ENCODE results near the gene FOXP1.

Gene FOXP1

DNA sequence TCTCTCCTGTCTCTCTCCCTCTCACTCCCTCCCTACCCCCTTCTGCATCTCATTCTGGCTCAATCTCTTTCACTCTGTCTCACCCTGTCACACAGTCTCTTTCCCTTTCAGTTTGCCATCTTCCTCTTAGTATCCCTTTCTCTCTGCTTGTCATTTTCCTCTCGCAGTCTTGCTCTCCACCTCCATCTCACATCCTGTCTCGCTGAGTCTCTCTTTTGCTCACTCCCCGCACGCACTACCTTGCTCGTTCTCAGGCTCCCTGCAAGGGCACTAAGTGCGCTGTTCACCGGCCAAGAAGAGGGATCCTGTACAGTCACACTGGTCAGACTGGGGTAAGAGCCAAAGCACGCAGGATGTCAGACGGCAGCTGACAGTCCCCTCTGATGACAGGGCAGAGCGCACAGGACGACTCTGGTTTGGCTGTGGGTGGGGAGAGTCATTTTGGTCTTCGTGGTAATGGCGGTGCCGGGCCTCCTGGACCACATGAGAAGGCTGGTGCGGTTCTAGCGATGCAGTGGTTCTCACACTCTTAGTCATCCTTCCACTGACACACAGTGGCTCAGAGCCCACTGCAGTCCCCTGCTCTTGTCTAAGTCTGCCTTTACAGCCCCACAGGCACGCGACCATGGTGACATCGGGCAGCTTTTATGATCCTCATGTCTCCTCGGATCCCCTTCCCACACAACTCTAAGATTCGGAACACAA, 356.8 kb downstream of the FOXP1 start:
- no peak for DNase-seq

GRCh38 chr3:71225951-71226564, 357.5 kb downstream of the FOXP1 start:
- no peak for DNase-seq

DNA sequence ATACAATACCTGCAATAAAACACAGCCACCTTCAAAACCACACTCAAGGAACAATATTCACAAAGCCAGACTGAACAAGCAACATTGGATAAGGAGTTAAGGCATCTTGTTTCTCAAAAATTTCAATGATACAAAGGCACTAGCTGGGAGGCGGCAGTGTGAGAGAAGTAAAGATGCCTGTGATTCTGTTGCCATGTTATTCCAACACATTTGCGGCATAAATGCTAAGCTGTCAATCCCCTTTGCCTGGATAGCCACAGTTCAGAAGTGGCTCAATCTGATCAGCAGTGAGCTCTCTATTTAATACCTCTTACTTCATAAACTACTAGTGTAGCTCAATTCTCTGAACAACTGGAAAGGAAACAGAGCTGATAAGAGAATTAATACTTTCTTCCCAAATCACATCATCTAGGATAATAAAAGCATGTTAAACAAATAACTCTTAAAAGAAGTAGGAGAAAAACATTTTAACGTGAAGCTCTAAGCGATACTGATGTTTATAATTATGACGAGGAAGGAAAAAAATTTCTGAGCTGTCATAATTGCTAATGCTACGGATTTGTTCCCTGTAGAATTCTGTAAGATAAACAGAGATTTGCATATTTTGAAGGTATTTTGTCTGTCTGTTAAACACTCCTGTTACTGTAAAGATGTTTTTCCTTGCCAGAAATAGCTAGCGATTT, 358.4 kb downstream of the FOXP1 start:
- DNase-seq = no peak

DNA sequence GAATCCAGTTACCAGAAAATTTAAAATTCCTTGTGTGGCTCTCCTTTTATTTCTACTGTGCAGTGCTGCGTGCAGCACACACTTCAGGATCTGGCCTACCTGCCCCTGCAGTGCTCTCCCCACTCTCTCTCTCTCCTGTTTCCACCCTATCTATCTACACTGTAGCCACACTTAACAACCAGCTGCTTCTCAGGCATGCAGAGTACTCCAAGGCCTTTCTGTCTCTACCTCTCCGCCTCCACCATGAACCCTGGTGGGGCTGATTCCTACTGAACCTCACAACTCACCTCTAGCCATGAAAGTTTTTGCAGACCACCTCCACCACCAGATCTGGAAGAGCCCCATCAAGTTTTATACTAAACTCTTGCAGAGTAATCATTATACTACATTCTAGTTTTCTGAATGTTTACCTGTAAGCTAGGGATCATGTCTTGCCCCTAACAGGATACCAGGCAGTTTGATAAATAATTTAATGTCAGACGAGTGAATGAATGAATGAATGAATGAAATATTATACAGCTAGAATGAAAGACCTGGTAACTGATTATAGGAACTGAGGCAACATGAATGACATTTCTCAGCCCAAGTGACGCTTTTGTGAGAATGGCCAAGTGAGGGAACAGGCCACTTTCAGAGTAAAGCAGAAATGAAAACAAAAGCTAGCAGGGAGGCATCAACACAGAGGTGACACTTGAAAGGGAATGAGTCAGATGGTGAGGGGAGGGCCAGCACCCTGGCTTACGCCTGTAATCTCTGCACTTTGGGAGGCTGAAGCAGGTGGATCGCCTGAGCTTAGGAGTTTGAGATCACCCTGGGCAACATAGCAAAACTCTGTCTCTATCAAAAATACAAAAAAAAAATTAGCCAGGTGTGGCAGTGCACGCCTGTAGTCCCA, 363.5 kb downstream of the FOXP1 start:
- DNase-seq = no peak

DNA sequence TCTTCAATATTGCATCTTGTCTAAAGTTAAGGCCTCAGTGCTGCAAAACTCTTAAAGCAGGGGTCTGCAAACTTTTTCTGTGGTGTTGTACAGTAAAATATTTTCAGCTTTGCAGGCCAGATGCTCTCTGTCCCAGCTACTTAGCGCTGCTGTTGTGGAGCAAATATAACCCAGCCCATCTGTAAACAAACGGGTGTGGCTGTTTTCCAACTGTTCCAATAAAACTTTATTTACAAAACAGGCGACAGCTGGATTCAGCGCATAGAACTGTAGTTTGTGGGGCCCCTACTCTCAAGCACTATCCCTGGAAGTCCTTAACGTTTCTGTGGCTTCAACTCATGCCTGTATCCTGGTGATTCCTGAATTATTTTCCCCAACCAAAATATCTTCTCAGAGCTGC, 365.0 kb downstream of the FOXP1 start:
- no peak for DNase-seq

DNA sequence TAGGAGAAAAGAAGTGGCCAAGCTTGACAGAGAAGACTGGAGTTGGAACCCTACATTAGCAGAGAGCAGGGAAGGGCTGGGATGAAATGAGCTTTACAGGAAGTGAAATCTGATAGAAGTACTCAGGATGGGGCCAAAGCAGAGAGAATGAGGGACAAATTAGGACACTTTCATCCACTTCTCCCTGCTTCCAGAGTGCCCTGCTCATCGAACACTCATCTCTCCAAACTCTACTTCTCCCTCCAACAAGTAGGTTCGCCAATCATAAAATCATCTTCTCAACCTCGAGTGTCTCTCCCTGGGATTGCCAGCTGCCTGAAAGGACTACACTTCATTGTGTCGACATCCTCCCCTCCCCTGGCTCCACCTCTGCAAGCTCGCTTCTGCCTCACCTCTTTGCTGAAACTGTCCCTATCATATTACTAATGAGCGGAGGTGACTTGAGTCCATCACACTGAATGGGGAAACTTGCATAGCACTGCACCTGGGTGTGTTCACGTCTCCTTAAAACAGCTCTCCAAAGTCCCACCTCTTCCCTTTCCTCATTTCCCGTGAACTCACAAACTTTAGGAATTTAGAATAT, 365.8 kb downstream of the FOXP1 start:
- no peak for DNase-seq

- no peak for DNase-seq
Measured at GRCh38 chr3:71215351-71215750, 368.2 kb downstream of the FOXP1 start.

GRCh38 chr3:71214797-71215196, 368.7 kb downstream of the FOXP1 start:
- DNase-seq = no peak

GRCh38 chr3:71214016-71214415, 369.5 kb downstream of the FOXP1 start:
- DNase-seq = no peak

- DNase-seq = no peak
Measured at GRCh38 chr3:71211083-71211482, 372.4 kb downstream of the FOXP1 start.

DNA sequence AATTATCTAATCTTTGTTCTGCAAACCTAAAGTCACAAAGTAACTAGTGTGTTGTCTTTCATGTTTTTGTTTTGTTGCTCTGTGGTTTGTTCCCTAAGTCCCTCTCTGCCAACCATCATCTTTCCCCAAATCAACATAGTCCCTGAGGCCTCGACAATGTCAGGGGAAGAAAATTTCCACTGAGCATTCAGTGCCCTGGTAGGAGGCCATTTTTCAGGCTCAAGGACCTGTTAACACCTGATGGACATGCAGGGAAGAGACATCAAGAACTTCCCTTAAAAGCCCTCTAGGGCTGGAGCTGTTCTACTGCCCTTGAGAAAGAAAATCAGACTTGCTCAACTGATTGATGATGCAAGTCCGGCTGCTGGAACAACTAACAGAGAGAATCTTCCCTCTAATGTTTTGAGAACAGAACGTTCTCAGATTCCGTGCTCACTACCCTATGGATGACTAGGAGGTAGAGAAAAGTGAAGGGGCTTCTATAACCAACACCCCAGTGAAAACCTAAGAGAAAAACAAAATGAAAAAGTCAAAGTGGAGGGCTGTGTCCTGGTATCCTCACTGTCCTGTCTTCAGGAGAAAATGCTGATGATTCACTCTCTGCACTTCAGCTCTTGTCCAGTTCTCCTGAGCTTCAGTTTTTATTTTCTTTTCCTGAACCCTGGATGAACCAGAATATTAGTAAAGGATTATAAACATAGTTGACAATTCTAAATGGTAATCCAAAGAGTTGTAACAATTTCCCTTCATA, 373.1 kb downstream of the FOXP1 start:
- DNase-seq = no peak

DNA sequence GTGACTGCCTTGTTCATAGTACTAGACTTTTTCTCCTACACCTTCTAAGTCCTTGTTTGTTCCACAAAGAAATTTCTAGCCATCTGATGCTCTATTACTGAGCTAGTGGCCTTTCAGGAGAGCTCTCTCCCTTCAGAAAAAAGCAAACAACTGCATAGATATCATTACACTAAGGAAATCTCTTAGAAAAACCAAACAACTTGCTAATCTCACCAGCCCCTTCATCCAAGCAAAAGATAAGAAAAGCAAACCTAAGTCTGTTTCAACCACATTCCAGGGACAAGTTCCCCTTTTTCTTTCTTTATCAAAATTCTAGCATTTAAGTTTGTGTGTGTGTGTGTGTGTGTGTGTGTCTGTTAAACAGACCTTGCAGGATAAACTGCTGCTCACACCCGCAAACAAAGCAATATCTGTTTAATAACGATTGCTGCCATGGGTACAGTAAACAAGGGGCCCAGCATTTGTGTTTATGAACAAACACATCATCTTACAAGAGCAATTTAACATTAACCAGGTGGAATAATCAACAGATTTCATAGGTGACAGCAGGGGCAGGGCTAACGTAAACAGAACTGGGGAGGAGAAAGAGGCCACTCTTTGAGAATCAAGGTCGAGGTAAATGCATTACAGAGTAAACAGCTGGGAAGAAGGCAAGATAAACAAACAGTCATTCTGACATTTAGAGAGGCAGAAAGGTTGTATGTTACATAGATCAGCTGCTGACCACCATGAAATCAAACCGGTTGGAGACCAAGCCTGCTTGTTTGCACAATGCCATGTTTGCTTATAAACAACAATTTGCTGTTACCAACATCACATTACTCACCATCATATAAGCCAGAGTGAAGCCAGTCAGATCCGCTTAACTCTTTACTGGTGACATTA, 375.1 kb downstream of the FOXP1 start:
- no peak for DNase-seq

DNA sequence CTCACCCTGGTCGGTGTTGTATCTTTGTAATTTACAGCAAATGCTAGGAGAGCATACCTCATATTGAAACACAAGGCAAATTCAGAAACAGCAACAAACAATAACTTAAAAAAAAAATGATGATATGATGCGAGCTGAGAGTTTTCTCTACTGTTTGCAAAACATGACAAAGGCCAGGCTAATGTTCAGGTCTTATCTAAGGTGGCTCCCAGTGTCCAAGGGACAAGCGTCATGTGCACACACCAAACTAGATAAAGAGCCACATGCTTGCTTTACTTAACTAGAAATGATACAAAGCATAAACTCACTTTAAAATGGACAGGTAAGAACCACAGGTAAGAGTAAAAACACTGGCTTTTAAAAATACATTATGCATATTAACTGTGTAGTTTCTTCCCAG, 375.9 kb downstream of the FOXP1 start:
- no peak for DNase-seq

DNA sequence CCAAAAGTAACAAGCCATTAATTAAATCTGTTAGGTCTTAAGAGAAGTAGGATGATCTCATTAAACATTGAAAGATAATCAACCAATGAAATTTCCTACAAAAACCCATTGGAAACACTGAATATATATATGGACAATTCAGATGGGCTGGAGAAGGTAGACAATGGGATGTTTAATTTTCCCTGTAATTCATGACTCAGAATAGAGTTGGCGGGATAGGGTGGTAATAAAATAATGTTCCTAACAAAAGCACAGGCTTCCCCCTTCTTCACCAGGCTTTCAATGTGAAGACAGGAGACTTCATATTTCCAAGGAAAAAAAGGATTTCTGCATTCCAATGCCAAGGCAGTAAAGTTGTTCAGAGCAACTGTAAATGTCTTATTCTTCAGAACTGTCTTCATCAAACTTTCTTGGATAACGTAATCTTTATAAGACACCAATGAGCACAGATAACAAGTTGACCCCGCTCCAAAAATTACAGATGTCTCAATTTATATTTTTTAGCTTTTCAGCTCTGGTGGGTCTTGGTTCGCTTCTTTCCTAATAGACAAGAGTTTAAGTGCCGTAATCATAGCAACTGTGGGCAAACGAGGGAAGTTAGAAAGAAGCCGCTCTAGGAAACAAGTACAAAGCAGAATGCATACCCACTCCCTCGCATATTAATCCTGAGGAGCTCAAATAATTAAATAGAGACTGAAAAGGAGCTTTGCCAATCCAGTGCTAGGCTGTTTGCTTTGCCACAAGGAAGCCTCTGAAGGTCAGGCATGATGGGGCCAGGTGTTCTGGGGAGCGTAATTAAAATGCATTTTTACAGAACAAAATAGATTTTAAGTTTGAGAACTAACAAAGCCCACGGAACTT, 377.0 kb downstream of the FOXP1 start:
- peak in 1 of 2 donors; percentile 20 for DNase-seq

DNA sequence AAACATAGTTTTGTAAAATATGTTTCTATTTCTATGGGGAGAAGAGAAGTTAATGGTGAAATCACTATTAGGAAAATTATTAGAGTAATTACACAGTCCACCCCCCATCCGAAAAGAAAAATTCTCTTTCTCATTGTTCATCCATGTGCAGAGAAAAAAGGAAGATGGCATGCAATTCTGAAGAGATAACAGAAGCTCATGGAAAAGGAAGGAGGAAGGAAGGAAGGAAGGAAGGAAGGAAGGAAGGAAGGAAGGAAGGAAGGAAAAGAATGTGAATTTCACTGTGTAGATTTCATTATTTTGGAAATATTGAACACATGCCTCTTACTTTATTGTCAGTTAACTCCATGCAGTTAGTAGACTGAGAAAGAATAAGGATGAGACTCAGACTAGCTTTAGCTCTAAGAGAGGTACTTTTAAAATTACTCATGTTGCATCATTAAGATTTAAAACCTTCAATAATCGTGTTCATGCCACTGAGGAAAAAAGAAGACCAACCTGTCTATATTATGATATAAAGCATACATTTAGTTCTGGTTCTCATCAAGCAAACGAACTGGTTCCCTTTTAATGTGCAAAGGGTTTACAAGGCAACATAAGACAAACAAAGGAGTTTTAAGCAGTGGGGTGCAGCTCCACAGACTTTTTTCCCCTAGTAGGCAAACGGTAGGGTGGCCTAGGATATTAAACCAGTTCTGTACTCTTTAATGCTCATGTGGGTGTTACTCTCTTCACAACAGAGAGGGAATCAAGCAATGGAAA, 379.6 kb downstream of the FOXP1 start:
- DNase-seq = no peak

DNA sequence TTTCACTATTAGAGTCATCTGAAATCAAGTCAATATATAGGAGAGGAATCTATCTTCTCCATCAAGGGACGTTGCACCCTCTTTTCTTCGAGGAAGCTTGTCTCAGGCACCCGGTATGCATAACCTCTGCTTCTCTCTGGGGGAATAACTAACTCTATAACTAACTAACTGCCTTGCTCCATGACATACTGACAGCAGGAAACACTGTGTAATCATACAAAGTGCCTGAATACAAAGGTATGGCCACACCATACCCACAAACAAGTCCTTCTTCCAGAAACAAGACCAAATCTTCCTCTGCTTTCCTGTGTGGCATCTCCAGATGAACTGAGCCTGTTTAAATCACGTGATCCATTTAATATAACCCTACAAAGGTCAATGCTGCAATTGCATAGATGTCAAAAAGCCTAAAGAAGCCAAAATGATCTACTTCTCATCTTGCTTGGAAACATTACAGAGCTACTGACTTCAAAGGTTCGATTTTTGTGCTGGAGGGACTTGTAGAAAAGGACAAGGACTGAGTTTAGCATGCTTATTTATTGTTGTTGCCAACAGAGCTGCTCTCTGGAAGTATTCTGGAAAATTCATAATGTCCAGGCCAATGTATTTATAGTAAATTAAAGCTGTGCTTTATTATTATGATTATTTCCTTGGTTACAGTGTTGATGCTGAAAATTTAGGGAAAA, 380.5 kb downstream of the FOXP1 start:
- no peak for DNase-seq

DNA sequence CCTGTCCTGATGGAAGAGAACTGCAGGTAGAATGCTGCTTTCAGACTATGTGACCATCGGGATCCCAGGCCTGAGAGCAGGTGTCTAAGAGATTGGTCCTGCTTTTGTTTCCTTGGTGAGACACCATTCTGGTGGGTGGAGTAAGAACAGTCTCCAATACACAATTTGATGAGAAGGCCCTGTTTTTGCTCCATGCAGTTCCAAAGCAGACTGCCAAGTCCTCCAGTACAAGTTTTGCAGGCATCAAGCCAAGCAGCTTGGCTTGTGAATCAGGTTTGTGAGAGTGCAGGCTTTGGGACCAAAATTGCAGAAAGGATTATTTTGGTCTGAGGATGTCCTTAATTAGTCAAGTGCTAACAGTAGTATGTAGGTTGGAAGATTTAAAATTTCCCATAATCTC, 381.6 kb downstream of the FOXP1 start:
- DNase-seq = peak; percentile 12 to 29

DNA sequence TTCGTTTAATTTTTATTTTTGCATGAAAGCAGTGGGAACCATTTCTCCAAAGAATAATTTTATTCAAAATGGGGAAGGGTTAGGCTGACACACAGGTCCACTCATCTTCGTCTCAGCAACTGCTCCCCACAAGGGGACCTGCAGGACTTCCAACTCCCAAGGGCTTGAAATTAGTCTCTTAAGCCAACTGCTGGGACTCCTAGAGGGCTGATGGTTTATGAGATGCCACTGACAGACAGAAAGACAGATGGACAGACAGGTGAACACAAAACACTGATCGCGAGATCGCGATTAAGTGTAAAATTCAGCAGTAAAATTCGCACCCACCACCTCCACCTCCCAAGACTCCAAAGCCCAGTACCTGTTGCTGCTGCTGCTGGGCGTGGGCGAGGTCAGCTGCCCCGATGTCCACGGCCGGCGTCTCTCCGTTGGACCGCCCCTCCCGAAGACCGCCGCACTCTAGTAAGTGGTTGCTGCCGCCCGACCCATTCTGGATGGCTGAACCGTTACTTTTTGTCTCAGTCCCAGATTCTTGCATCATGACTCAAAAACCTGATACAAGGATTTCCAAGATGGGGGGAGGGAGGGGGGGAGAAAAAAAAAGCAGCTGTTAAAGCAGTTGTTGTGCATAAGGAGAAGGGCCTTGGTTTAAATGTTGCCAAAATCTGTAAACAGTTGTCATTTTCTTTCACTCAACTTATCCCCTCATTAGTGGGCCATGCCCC, 385.5 kb downstream of the FOXP1 start:
- DNase-seq = no peak
